Tongue (tissue), 2 donors: ENCODE data around the gene FBRS. TPM values are rescaled to one million over a fixed set of nuclear protein-coding genes. Genes with fewer than 3 reads are reported as not detected.
"Not testable (repeated sequence)": the region's sequence is repeated elsewhere in the genome, so short reads cannot be mapped to it uniquely, and the experiment has no call there.

Experiments used
- DNase-seq: peaks from one replicate; pipeline ENCODE4 v3.0.0-alpha.2; 2015
- total RNA-seq: library from RNA; depleted of rRNA; stranded (reverse); fragments of >200 nt; gene quantifications from one replicate; pipeline ENCODE4 v1.2.3, GENCODE V29; 2014

Gene FBRS
- total RNA-seq: 16.5 TPM

DNA sequence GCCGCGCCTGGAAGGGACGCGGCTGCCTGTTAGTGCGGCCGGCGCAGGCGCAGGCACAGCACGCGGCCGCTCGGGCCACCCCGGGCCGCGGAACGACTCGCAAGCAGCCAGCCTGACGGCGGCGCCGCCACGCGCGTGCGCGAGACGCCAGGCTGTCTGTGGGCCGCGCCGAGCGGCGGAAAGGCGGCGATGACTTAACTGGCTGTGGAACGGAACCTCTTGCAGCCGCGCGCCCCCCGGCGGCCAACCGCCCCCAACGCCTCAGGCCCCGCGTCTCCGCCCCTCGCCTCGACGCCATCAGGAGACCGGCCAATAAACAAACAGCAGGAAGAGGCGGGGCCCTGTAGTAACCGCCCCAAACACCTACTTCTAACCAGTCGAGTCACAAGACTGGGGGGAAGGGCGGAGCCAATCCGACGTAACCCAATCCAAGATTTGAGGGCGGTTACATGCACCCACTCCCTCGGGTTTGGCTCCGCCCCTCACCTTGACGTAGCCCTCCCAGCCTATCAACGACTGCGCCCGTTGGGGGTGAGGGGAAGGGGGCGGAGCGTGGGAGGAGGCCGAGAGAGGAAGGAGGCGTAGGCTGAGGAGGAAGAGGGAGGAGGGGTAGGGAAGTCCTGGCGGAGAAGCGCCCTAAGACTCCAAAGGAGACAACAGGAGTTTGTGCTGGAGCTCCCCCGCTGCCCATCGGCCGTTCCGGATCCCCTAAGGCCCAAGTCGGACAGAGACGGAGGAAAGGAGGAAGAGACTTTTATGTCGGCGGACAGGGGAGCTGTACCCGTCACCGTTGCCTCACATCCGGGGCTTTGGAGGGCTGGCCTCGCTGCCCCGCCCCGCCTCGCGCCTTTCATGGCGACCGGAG lies at the start of gene FBRS:
TSS of gene FBRS (plus strand) at position 566 of the 865 bp plus-strand sequence. CDS start 1,088 bp downstream, outside the sequence.
- DNase-seq: peak; percentile 100

DNA sequence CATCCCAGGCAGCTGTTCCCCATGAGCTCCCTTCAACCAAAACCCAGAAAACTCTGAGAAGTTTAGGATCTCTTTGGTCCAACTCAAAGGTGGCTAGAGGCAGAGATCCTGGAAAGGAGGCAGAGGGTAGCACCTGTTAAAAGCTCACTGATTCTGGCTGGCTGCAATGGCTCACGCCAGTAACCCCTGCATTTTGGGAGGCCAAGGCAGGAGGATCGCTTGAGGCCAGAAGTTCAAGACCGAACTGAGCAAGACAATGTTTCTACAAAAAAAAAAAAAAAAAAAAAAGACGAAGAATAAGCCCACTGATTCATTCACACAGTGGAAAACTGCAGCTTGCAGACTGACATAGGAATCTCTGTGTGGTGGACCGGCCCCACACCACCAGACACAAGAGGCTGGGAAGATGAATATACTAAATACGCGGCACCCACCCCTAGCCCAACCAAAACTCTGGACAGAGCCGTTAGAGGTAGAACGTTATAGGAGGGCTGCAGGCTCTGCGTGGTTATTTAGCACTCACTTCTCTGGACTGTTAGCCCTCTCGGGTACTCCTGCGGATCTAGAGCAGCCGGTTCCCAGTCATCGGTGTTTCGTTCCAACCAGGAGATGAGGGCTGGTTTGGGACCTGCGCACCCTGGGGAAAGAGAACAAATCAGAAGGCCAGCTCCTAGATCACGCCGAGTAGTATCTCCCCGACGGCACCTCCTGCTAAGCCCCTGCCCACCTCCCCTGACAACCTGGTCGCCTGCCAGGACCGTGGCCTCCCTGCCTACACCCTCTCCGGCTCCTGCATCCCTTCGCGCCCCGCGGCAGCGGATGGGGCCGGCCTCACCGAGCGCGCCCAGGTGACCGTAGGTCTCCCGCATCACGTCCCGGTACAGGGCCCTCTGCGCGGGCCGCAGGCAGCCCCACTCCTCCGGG lies 49.0 kb upstream of the FBRS start:
- DNase-seq: peak; percentile 55

DNA sequence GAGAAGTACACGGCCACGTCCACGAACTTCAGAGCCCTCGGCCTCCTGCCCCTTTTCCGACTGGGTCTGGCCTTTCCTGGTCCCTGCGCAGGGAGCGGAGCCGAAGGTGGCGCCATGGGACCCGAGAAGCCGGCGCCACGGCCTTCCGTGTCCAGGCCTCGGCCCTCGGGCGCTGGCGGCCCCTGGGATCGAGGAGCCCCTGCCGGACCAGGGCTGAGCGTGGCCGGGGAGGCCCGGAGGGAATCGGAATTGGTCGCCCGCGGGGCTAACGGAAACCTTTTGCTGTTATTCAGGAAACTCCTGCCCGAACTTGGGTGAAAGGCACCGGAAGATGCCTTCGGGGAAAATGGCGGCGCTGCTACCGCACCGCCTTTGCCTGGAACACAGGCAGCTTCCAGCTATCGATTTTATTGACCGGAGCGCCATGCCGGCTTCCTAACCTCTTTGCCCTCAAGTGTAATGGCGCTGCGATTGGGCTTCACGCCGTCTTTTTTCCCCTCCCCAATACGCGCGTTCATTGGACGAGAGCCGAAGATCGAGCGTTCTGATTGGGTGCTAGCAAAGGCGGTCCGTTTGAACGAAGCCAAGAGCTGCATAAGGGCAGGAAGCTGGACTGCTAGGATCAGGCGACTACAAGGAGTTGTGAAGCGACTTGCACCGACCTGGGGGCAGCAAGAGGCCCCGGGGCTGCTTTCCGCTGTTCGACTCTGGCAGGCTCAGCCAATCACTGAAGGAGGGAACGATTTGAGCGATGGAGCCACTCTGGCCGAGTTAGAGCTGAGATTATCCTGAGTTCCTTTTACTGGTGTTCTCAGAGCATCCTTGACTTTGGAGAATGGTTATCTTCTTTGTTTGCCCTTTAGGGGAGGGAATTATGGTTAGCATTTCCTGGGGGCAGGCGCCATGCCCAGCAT lies 48.0 kb upstream of the FBRS start, which contains the start of gene ZNF689:
TSS of gene ZNF689 (minus strand) at position 464 of the 914 bp plus-strand sequence. CDS start at position 116, 348 bp downstream.
- DNase-seq: peak; percentile 99

DNA sequence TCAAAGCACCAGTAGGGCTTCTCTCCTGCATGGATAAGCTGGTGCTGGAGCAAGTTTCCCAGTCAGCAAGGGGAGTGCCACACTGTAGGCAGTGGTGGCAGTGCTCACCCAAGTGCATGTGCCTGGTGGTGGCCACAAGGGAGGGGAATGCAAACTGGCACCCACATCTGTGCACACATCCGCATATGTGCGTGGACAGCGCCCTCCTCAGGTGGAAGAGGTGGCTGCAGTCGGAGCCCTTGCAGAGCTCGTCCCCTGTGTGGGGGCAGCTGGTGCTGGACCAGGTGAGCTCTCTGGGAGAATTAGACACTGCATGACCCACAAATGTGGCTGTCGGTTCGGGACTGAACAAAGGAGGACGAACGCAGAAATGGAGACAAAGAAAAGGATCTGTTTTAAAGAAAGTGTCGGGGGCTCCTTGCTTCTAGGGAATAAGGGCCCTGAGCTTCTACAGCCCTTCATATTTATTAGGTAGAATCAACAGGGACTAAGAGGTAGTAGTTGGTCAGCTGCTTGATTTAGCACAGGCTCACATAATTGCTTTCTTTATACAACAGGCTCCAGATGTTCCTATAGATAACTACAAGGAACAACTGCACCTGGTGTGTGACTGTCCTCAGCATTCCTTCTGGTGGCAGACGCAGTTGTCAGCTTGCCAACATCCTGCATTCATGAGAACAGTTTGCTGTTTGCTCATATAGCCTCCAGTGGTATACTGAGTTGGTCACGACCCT lies 42.7 kb upstream of the FBRS start:
- DNase-seq: peak; percentile 22

DNA sequence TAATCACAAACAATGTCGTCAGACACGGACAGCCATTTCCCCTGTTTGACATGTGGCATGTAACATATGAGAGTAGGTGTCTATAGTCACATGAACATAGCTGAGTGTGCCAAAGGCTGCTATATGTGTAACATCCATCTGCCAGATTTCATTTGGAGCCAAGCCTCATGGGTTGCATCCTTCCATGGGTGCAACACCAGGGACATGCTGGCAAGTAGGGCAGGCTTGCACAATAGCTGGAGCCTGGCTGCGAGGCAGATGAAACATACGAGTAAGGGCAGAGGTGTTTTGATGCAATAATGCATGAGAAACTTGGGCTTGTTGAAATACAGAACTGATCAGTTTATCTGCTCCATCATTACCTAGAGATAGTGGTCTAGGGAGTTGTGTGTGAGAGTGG lies 39.0 kb upstream of the FBRS start:
- DNase-seq: no peak

DNA sequence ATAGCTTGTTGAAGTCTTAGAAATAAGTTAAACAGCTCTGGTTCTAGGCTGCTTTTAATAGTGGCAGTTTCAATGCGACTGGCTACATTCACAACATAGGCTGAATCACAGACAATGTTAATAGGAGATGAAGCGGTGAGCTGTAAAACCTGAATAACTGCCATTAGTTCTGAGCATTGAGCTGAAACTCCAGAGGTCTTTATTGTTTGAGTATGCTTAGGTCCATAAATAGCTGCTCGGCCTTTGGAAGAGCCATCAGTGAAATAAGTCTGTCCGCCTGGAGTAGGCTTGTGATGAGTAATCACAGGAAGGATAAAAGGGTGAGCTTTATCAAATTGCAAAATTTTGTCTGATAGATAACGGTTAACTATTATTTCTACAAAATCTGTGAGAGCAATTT lies 38.6 kb upstream of the FBRS start:
- no peak for DNase-seq

DNA sequence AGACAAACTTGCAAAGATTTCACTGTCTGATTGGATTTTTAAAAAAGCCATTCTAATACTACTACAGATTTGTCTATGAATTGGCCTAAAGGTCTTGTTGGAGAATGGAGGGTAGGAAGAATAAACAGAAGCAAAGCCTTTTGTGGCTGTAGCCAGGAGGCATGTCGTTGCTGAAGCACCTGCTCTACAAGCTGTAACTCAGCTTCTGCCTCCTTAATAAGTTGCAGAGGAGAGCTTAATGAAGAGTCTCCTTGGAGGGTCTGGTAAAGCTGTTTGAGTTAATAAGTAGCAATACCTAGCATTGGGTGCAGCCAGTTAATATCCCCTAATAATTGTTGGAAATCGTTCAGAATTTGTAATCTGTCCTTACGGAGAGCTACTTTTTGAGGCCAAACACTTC lies 38.1 kb upstream of the FBRS start:
- no peak for DNase-seq

DNA sequence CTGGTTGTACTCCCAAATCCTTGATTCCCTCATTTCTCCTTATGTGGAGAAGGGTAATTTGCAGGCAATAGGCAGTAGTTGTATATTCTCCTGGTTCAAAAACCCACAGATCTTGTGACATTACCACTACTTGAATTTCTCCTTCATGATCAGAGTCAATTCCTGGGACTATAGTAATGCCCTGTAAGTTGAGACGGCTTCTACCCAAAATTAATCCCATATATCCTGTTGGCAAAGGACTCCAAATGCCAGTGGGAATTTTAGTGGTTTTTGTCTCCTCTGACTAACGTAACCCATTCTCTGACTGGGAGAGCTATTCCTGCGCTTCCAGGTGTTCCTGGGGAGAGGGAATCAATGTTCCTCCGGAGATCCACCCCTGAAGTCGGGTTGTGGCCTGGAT lies 36.5 kb upstream of the FBRS start:
- DNase-seq: no peak

DNA sequence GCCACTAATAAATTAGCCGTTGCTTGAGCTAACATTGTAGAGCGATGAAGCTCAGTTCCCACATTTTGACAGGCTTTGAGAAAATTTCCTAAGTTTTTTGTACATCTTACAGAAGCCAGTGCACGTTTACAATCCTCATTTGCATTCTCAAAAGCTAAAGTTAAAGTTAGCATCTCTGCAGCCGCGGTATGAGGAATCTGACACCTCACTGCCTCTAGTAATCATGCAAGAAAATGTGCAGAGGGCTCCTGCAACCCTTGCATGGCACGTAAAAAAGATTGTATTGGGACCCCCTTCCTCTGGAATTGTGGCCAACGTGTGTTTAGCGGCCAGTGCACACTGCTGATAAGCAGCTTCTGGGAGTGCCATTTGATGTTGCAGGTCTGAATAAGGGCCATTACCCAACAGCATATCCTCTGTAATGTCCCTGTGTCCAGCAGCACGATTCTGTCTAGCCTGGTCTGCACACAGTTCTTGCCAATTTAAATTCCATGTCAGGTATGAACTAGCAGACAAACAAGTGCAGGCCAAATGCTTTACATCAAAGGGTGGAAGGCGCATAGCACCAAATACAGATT lies 35.7 kb upstream of the FBRS start:
- no peak for DNase-seq

DNA sequence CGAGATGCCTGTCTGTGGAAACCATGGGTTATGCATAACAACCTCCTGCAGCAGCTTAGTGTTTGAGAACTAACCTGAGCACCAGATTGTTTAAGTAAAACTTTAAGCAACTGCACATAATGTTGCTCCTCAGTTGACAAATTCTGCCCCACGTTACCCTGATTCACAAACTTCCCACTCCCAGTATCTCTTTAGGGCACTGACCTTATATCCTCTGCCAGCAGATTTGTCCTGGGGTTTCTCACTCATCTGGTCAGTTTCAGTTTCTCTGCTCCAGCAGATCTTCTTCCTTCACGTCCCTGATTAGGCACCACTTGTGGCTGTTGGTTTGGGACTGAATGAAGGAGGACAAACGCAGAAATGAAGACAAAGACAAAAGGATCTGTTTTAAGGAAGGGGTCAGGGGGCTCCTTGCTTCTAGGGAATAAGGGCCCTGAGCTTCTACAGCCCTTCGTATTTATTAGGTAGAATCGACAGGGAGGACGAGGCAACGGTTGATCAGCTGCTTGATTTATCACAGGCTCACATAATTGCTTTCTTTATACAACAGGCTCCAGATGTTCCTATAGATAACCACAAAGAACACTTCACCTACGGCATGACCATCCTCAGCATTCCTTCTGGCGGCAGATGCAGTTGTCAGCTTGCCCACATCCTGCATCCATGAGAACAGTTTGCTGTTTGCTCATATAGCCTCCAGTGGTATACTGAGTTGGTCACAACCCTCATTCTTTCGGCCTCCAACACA lies 34.5 kb upstream of the FBRS start:
- DNase-seq: no peak

DNA sequence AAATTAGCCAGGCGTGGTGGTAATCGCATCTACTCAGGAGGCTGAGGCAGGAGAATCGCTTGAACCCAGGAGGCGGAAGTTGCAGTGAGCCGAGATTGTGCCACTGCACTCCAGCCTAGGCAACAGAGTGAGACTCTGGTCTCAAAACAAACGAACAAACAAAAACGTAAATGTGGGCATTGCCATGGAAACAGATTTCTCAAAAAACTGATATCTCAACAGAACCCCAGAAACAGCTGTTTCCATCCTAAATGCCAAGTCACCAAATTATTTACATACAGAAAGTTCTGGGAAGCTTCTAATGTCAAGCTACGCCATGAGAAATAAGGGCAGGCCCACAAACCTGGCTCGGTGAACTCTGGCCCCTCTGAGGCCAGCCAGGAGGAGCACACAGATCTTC lies 32.0 kb upstream of the FBRS start:
- no peak for DNase-seq

DNA sequence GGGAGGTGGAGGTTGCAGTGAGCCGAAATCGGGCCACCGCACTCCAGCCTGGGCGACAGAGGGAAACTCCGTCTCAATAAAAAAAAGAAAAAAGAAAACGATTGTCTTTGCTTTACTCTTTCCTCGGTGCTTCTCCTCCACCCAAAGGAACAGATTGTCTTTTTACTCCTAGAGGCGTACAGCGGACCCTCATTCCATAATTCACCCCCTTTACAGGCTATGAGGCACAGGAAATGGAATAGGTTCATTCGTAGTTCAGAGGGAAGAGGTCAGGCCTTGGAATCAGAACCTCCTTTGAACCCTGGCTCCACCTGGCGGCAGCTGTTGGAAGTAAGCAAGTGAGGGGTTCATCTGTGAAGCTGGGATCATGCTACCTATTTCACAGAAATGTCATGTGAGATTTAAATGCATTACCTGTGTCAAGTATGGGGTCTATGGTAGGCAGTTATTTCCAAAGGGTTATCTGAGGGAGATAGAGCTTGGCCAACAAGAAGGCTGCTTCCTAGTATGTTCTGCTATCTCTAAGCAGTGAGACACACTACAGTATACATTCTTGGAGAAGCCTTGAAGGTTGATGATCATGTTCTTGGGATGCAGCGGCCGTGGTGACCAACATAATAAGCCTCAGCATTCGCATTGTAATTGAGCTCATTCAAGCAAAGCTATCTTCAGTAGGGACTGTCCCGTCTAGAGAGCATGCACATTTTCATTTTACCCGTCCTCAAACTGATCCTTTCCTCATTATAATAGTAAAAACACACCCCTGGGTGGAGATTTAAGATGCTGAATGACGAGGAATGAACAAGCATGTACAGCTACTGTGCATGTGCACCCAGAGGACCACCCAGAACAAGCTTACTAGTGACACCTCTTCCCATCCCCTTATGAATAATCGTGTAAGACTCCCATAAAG lies 29.3 kb upstream of the FBRS start:
- DNase-seq: peak; percentile 92

DNA sequence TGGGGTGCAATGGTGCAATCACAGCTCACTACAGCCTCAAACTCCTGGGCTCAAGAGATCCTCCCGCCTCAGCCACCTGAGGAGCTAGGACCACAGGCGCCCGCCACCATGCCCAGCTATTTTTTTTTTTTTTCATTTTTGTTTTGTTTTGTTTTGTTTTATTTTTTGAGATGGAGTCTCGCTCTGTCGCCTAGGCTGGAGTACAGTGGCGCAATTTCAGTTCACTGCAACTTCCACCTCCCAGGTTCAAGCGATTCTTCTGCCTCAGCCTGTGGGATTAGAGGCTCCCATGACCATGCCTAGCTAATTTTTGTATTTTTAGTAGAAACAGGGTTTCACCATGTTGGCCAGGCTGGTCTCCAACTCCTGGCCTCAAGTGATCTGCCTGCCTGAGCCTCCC lies 25.8 kb upstream of the FBRS start:
- DNase-seq: not testable (repeated sequence)

DNA sequence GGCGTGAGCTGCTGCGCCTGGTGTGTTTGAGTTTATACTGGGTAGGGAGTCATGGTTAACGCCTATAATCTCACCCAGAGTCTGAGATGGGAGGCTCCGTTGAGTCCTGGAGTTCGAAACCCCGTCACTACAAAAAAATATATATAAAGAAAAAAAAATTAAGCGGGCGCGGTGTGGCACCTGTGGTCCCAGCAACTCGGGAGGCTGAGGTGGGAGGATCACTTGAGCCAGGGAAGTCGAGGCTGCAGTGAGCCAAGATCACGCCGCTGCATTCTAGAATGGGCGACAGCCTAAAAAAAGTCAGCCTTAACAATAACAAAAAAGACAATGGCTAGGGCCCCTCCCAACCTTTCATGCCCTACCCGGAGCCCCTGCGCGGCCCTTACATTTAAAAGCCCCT lies 24.7 kb upstream of the FBRS start:
- no peak for DNase-seq

DNA sequence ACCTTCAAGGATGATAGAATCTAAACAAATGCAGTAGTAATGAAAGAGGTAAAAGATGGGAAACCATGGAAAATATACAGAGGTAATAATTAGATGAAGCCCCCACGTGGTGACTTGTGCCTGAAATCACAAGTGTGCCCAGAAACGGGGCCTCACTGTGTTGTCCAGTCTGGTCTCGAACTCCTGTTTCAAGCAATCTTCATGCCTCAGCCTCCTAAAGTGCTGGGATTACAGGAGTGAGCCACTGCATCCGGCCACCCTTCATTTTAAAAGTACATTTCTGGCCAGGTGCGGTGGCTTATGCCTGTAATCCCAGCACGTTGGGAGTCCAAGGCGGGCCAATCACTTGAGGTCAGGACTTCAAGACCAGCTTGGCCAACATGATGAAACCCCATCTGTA lies 21.6 kb upstream of the FBRS start:
- DNase-seq: no peak

DNA sequence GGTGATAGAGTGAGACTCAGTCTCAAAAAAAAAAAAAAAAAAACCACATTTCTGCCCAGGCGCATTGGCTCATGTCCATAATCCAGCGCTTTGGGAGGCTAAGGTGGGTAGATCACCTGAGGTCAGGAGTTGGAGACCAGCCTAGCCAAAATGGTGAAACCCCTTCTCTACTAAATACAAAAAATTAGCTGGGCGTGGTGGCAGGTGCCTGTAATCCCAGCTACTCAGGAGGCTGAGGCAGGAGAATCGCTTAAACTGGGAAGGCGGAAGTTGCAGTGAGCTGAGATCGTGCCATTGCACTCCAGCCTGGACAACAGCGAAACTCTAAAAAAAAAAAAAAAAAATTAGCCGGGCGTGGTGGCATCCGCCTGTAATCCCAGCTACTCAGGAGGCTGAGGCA lies 21.1 kb upstream of the FBRS start:
- not testable (repeated sequence) for DNase-seq

DNA sequence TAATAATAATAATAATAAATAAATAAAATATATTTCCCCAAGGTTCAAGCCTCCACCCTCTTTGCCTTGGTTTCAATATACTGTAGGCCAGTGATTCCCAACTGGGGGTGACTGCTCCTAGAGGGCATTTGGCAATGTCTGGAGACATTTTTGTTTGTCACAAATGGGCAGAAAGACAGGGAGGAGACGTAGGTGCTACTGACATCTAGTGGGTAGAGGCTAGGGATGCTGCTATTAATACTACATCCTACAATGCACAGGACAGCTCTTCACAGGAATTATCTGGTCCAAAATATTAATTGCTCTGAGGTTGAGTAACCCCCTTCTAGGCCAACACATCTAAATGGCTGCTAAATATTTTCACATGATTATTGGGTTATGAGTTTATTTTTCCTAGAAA lies 20.3 kb upstream of the FBRS start:
- DNase-seq: peak; percentile 38

DNA sequence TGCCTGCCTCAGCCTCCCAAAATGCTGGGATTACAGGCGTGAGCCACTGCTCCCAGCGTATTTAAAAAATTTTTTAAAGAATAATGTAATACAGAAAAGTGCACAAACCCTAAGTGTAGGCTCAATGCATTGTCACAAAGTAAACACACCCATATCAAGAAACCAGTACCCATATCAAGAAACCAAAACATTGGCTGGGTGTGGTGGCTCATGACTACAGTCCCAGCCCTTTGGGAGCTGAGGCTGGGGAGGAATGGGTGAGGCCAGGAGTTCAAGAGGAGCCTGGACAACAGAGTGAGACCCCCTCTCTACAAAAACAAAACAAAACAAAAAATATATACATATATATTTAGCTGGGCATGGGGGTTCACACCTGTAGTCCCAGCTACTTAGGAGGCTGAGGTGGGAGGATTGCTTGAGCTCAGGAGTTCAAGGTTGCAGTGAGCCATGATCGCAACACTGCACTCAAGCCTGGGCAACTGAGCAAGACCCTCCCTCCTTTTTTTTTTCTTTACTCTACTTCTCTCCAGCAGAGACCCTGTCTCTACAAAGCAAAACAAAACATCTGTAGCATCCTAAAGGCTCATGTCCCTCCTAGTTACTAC lies 16.8 kb upstream of the FBRS start:
- DNase-seq: no peak
